HG03060 (cell line): ENCODE data around the gene POLR3A.

Experiments used
- ATAC-seq: cut with Tn5 transposase; IDR thresholded peaks from one replicate; pipeline ENCODE4 v1.9.1; 2021; ENCODE audit warnings: low read depth, moderate number of reproducible peaks; ENCODE audit not compliant: unreplicated experiment

Gene POLR3A

GRCh38 chr10:77922566-77923179 is 106.6 kb downstream of the POLR3A start:
- ATAC-seq, result no peak

- ATAC-seq, result no peak
These were observed 107.3 kb downstream of the POLR3A start for GRCh38 chr10:77922055-77922454.

GRCh38 chr10:77921395-77921794 is 107.9 kb downstream of the POLR3A start:
- ATAC-seq, result no peak

- no peak for ATAC-seq
These were observed 108.8 kb downstream of the POLR3A start for GRCh38 chr10:77920495-77920894.

- ATAC-seq, result no peak
These were observed 109.6 kb downstream of the POLR3A start for GRCh38 chr10:77919713-77920108.
